BLaER1 (cell line): ENCODE data around the gene ATP8B1.

Experiments used
- H3K27ac ChIP-seq: shearing (Covaris generic); formaldehyde crosslinking; 2 replicates; pipeline ENCODE4 v1.8.1; 2022
- H3K27me3 ChIP-seq: shearing (Covaris generic); formaldehyde crosslinking; 2 replicates; pipeline ENCODE4 v1.8.1; 2022
- H3K36me3 ChIP-seq: shearing (Covaris generic); formaldehyde crosslinking; 2 replicates; pipeline ENCODE4 v1.8.1; 2022
- H3K4me1 ChIP-seq: shearing (Covaris generic); formaldehyde crosslinking; 2 replicates; pipeline ENCODE4 v1.8.1; 2022
- H3K4me2 ChIP-seq: shearing (Covaris generic); formaldehyde crosslinking; 2 replicates; pipeline ENCODE4 v1.8.1; 2022
- H3K4me3 ChIP-seq: shearing (Covaris generic); formaldehyde crosslinking; 2 replicates; pipeline ENCODE4 v1.8.1; 2022
- H3K9ac ChIP-seq: shearing (Covaris generic); formaldehyde crosslinking; 2 replicates; pipeline ENCODE4 v1.8.1; 2022
- H3K9me3 ChIP-seq: shearing (Covaris generic); formaldehyde crosslinking; 2 replicates; pipeline ENCODE4 v1.8.1; 2022
- H4K20me1 ChIP-seq: shearing (Covaris generic); formaldehyde crosslinking; 2 replicates; pipeline ENCODE4 v1.8.1; 2022
- Cebpa-rat ChIP-seq: shearing (Covaris generic); IDR thresholded peaks from 2 replicates; pipeline ENCODE4 v1.8.1; 2022

ATP8B1 gene

DNA sequence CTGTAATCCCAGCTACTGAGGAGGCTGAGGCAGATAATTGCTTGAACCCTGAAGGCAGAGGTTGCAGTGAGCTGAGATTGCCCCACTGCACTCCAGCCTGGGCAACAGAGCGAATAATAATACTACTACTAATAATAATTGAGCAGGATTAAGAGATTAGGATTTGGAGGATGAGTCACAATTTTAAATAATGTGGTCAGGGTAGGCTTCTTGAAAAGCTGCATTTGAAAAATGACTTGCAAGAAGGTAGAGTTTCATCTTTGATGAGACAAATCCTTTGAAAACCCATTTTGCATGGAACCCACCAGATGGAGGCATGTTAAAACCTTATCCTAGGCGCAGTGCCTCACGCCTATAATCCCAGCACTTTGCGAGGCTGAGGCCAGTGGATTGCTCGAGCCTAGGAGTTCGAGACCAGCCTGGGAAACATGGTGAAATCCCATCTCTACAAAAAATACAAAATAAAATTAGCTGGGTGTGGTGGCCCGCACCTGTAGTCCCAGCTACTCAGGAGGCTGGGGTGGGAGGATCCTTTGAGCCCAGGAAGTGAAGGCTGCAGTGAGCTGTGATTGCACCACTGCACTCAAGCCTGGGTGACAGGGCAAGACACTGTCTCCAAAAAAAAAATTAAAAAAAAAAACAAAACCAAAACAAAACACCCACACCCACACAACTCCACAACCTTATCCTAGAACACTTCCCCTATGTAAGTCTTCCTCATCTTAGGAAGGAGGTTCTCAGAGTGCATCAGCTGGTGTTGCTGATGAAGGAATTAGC is 3.3 kb upstream of the ATP8B1 start:
- Histone ChIP-seq H3K4me1 (peaks cover 16% of the 10 kb centered on the region), H3K4me2 (no peak overlapping the region), H3K9me3 (peaks cover 42% of the 10 kb centered on the region), H3K9ac (no peak overlapping the region), H3K4me3 (no peak overlapping the region), H3K27ac (no peak overlapping the region), H4K20me1 (peaks cover 25% of the 10 kb centered on the region), H3K27me3 (peaks cover 43% of the 10 kb centered on the region), H3K36me3 (no peaks in the 10 kb centered on the region)
- no peak for TF ChIP-seq Cebpa-rat

DNA sequence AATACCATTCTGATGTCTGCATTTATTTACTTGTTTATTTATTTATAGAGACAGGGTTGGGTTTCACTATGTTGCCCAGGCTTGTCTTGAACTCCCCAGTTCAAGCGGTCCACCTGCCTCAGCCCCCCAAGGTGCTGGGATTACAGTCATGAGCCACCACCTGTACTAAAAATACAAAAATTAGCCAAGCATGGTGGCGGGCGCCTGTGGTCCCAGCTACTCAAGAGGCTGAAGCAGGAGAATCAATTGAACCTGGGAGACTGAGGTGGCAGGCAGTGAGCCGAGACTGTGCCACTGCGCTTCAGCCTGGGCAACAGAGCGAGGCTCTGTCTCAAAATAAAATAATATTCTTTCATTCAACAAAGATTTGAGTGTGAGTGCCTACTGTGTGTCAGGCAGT is 2.0 kb upstream of the ATP8B1 start:
- Histone ChIP-seq H3K9ac (no peak overlapping the region), H3K4me3 (no peak overlapping the region), H3K9me3 (peaks cover 36% of the 10 kb centered on the region), H3K27ac (no peak overlapping the region), H3K4me2 (no peak overlapping the region), H3K4me1 (peaks cover 16% of the 10 kb centered on the region), H4K20me1 (peaks cover 37% of the 10 kb centered on the region), H3K27me3 (peaks cover 56% of the 10 kb centered on the region), H3K36me3 (no peaks in the 10 kb centered on the region)
- TF ChIP-seq Cebpa-rat = no peak

GRCh38 chr18:57804557-57804956 is 1.4 kb upstream of the ATP8B1 start:
- no peak for TF ChIP-seq Cebpa-rat
- H3K4me2 ChIP-seq = no peak overlapping the region
- no peaks in the 10 kb centered on the region for H3K36me3 ChIP-seq
- H3K4me1 ChIP-seq = peaks cover 16% of the 10 kb centered on the region
- peaks cover 36% of the 10 kb centered on the region for H3K9me3 ChIP-seq
- peaks cover 40% of the 10 kb centered on the region for H4K20me1 ChIP-seq
- H3K27ac ChIP-seq = no peak overlapping the region
- peaks cover 61% of the 10 kb centered on the region for H3K27me3 ChIP-seq
- no peak overlapping the region for H3K9ac ChIP-seq
- H3K4me3 ChIP-seq = no peak overlapping the region

GRCh38 chr18:57802213-57803102 is 657 bp downstream of the ATP8B1 start:
- H3K4me2 ChIP-seq = peak overlapping the region; percentile 69

DNA sequence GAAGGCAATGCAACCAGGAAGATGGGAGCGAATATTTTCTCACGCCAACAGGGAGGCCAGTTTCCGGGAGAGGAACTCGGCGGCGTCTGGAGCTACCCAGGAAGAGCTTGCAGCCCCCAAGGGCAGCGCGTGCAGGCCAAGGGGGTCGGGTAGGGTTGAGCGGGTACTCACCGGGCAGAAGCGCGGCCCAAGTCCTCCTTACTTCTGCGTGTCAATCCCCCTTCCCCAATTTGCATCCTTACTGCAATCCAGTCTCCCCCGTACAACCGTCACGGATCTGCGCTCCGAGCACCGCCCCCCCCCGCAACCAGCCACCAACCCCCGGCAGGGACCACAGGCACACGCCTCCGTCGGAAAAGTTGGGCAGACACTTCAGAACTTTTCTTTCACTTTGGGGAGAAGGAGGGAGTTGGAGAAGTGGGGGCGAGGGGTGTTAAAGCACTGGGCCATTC is 1.3 kb downstream of the ATP8B1 start:
- no peak overlapping the region for H3K27ac ChIP-seq

More at GRCh38 chr18:57802213-57803102, 657 bp downstream of the ATP8B1 start:
- Histone ChIP-seq H3K9ac (no peak overlapping the region), H4K20me1 (peaks cover 40% of the 10 kb centered on the region), H3K27ac (no peak overlapping the region), H3K4me1 (peaks cover 16% of the 10 kb centered on the region), H3K9me3 (peaks cover 36% of the 10 kb centered on the region), H3K36me3 (no peaks in the 10 kb centered on the region), H3K4me3 (peak overlapping the region; percentile 50), H3K27me3 (peaks cover 72% of the 10 kb centered on the region)
- no peak for TF ChIP-seq Cebpa-rat

GRCh38 chr18:57801325-57801724 is 1.8 kb downstream of the ATP8B1 start:
- H3K4me3 ChIP-seq = no peak overlapping the region
- H3K9ac ChIP-seq = no peak overlapping the region
- no peaks in the 10 kb centered on the region for H3K36me3 ChIP-seq
- H3K27ac ChIP-seq = no peak overlapping the region
- H4K20me1 ChIP-seq = peaks cover 40% of the 10 kb centered on the region
- H3K4me2 ChIP-seq = no peak overlapping the region
- peaks cover 72% of the 10 kb centered on the region for H3K27me3 ChIP-seq
- H3K4me1 ChIP-seq = peaks cover 16% of the 10 kb centered on the region
- H3K9me3 ChIP-seq = peaks cover 36% of the 10 kb centered on the region
- TF ChIP-seq Cebpa-rat = no peak

More for the DNA sequence above, 1.3 kb downstream of the ATP8B1 start:
- Histone ChIP-seq H3K4me3 (peak overlapping the region; percentile 50), H3K4me2 (peak overlapping the region; percentile 69), H3K9me3 (peaks cover 36% of the 10 kb centered on the region), H3K9ac (no peak overlapping the region), H4K20me1 (peaks cover 40% of the 10 kb centered on the region), H3K36me3 (no peaks in the 10 kb centered on the region), H3K4me1 (peaks cover 16% of the 10 kb centered on the region), H3K27me3 (peaks cover 72% of the 10 kb centered on the region)
- no peak for TF ChIP-seq Cebpa-rat

DNA sequence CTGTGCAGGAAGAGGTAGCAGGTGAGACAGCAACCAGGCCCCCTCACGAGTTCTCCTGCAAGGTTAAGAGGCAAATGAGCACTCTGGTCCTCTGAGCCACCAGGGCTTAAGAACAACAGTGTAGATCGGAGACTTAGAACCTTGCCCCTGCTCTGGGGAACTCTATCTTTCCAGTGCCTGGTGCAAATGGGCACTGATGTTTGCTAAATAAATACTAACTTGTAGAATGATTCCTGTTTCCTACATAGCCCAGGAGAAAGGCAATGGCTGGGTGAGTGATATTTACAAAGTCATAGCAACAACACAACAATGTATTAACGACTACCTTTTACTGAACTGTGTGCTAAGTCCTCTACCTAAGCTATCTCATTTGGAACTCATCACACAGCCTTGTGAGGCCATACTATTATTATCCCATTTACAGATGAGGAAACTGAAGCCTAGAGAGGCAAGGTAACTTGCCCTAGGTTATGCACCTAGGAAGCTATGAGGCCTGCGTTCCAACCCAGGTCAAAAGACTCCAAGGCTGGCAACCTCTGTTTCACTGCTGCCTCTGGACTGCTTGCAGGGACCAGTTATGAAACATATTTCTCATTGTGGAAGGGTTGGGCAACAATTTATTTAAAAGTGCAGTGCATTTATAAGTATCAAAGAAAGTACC is 4.3 kb downstream of the ATP8B1 start:
- Histone ChIP-seq H3K4me1 (peaks cover 16% of the 10 kb centered on the region), H3K9ac (no peak overlapping the region), H3K27ac (no peak overlapping the region), H3K27me3 (peaks cover 54% of the 10 kb centered on the region), H4K20me1 (peaks cover 40% of the 10 kb centered on the region), H3K36me3 (no peaks in the 10 kb centered on the region), H3K9me3 (peaks cover 33% of the 10 kb centered on the region), H3K4me3 (no peak overlapping the region), H3K4me2 (no peak overlapping the region)
- no peak for TF ChIP-seq Cebpa-rat

DNA sequence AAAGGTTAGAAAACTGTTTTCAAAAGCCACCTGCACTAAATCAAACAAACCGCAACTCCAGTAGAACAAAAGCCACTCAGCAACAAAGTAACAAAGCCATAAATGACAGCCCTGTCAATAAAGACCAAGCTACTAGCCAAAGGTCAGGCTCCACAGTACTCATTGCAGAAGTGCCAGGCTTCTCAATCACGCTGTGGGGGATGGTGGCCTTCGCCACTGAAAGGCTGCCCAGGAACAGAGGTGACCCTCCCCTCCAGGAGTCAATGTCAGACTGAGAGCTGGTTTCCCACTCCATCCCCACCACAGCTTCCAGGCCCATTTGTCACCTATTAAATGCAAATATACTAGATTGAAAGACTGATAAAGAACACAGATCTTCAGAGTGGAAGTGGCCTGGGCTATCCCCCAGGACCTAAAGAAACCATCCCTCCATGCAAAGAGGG is 5.9 kb downstream of the ATP8B1 start:
- Histone ChIP-seq H3K9me3 (peaks cover 17% of the 10 kb centered on the region; the same call in 1 of the 2 replicates), H3K27ac (no peak overlapping the region), H4K20me1 (peaks cover 24% of the 10 kb centered on the region), H3K36me3 (no peaks in the 10 kb centered on the region), H3K4me2 (no peak overlapping the region), H3K4me1 (peaks cover 6% of the 10 kb centered on the region), H3K27me3 (peaks cover 38% of the 10 kb centered on the region), H3K9ac (no peak overlapping the region), H3K4me3 (no peak overlapping the region)
- no peak for TF ChIP-seq Cebpa-rat

- Histone ChIP-seq H3K9ac (no peak overlapping the region), H3K9me3 (peaks cover 7% of the 10 kb centered on the region; the same call in 1 of the 2 replicates), H3K4me1 (no peaks in the 10 kb centered on the region)
Observed at GRCh38 chr18:57794951-57795728, 8.0 kb downstream of the ATP8B1 start.

More at GRCh38 chr18:57794951-57795728, 8.0 kb downstream of the ATP8B1 start:
- H3K27ac ChIP-seq = no peak overlapping the region
- no peak for TF ChIP-seq Cebpa-rat
- no peak overlapping the region for H3K4me3 ChIP-seq
- peaks cover 17% of the 10 kb centered on the region for H3K27me3 ChIP-seq
- no peak overlapping the region for H3K4me2 ChIP-seq
- H4K20me1 ChIP-seq = peaks cover 3% of the 10 kb centered on the region; the same call in 1 of the 2 replicates
- no peaks in the 10 kb centered on the region for H3K36me3 ChIP-seq
